Neuronal stem cell (in vitro differentiated cells): Measurements from ENCODE around the gene CMTM5.

Experiments
- DNase-seq: peaks from one replicate; pipeline ENCODE4 v3.0.0-alpha.2; 2013; ENCODE audit warnings: low spot score
- H2AFZ ChIP-seq: one replicate; pipeline ENCODE4 v1.6.1; 2013; ENCODE audit warnings: mild to moderate bottlenecking, low read length, inconsistent platforms
- H2AK5ac ChIP-seq: 2 replicates; pipeline ENCODE4 v1.6.1; 2013; ENCODE audit warnings: low read depth, mild to moderate bottlenecking, inconsistent platforms, low read length, moderate library complexity, mixed read lengths
- H2BK120ac ChIP-seq: 2 replicates; pipeline ENCODE4 v1.6.1; 2013; ENCODE audit warnings: low read depth, mild to moderate bottlenecking, inconsistent platforms, low read length, moderate library complexity, mixed read lengths
- H2BK12ac ChIP-seq: one replicate; pipeline ENCODE4 v1.6.1; 2013; ENCODE audit warnings: low read length, inconsistent platforms
- H2BK15ac ChIP-seq: 2 replicates; pipeline ENCODE4 v1.6.1; 2013; ENCODE audit warnings: mild to moderate bottlenecking, low read length, inconsistent platforms, mixed read lengths
- H2BK5ac ChIP-seq: one replicate; pipeline ENCODE4 v1.6.1; 2013; ENCODE audit warnings: inconsistent platforms, mild to moderate bottlenecking, low read length, moderate library complexity
- H3K14ac ChIP-seq: one replicate; pipeline ENCODE4 v1.6.1; 2013; ENCODE audit warnings: low read length, inconsistent platforms
- H3K18ac ChIP-seq: 2 replicates; pipeline ENCODE4 v1.6.1; 2013; ENCODE audit warnings: low read length, inconsistent platforms
- H3K23ac ChIP-seq: 2 replicates; pipeline ENCODE4 v1.6.1; 2013; ENCODE audit warnings: low read depth, mild to moderate bottlenecking, mixed read lengths, low read length, inconsistent platforms; ENCODE audit not compliant: poor library complexity
- H3K27ac ChIP-seq: replicated peaks from 3 replicates; pipeline ENCODE4 v1.5.1; 2013; ENCODE audit warnings: low read length, inconsistent platforms
- H3K27me3 ChIP-seq, 3 experiments: 2 replicates each; pipeline ENCODE4 v1.6.1; 2013; ENCODE audit warnings: low read length in 3 of 3, mild to moderate bottlenecking in 2 of 3, inconsistent platforms in 1 of 3, low read depth in 1 of 3, mixed read lengths in 1 of 3, moderate library complexity in 1 of 3; ENCODE audit not compliant: control insufficient read depth in 3 of 3, insufficient read depth in 3 of 3
- H3K36me3 ChIP-seq, 2 donors: replicated peaks in 1 of 2; 2 replicates each; pipeline ENCODE4 v1.6.1; 2013; ENCODE audit warnings: low read length in 2 of 2; ENCODE audit not compliant: control insufficient read depth in 2 of 2, insufficient read depth in 2 of 2
- H3K4ac ChIP-seq: 2 replicates; pipeline ENCODE4 v1.6.1; 2013; ENCODE audit warnings: inconsistent platforms, mild to moderate bottlenecking, low read length, moderate library complexity
- H3K4me1 ChIP-seq, 2 donors: 1 replicate in 1 of 2; 2 replicates in 1 of 2; pipeline ENCODE4 v1.6.1; 2013; ENCODE audit warnings: low read length in 2 of 2, low read depth in 1 of 2; ENCODE audit not compliant: control insufficient read depth in 2 of 2, insufficient read depth in 1 of 2
- H3K4me2 ChIP-seq: one replicate; pipeline ENCODE4 v1.6.1; 2013; ENCODE audit warnings: mild to moderate bottlenecking, low read length, inconsistent platforms; ENCODE audit not compliant: insufficient read depth, poor library complexity, severe bottlenecking
- H3K4me3 ChIP-seq, 2 donors: 2 replicates each; pipeline ENCODE4 v1.5.1; 2013; ENCODE audit warnings: low read length in 2 of 2, mild to moderate bottlenecking in 2 of 2, inconsistent platforms in 1 of 2, moderate library complexity in 1 of 2
- H3K79me1 ChIP-seq: one replicate; pipeline ENCODE4 v1.6.1; 2013; ENCODE audit warnings: low read depth, mild to moderate bottlenecking, inconsistent platforms, low read length, moderate library complexity
- H3K9ac ChIP-seq: one replicate; pipeline ENCODE4 v1.6.1; 2013; ENCODE audit warnings: mild to moderate bottlenecking, low read depth, low read length, inconsistent platforms; ENCODE audit not compliant: poor library complexity
- H3K9me3 ChIP-seq, 2 donors: replicated peaks in 1 of 2; 2 replicates each; pipeline versions ENCODE3 to v1.6.1; 2013; ENCODE audit warnings: low read length in 2 of 2, mild to moderate bottlenecking in 2 of 2, inconsistent platforms in 1 of 2, low read depth in 1 of 2, mixed read lengths in 1 of 2, moderate library complexity in 1 of 2; ENCODE audit not compliant: control insufficient read depth in 2 of 2, insufficient read depth in 1 of 2
- H4K8ac ChIP-seq: one replicate; pipeline ENCODE4 v1.6.1; 2013; ENCODE audit warnings: low read depth, mild to moderate bottlenecking, inconsistent platforms, low read length, moderate library complexity
- H4K91ac ChIP-seq: one replicate; pipeline ENCODE4 v1.6.1; 2013; ENCODE audit warnings: low read length, low read depth, mild to moderate bottlenecking, inconsistent platforms; ENCODE audit not compliant: poor library complexity
- WGBS, 2 donors: extraction: QIAGEN DNeasy Blood & Tissue Kit; methylation state at CpG; one replicate each; pipeline ENCODE4 v1.1.7; 2013; ENCODE audit warnings: missing lambda C conversion rate in 2 of 2, mixed read lengths in 1 of 2; ENCODE audit not compliant: insufficient read length in 2 of 2, insufficient replicate concordance in 1 of 2; ENCODE audit errors: extremely low coverage in 2 of 2; 5-methylcytosine and 5-hydroxymethylcytosine counted together

CMTM5 gene

DNA sequence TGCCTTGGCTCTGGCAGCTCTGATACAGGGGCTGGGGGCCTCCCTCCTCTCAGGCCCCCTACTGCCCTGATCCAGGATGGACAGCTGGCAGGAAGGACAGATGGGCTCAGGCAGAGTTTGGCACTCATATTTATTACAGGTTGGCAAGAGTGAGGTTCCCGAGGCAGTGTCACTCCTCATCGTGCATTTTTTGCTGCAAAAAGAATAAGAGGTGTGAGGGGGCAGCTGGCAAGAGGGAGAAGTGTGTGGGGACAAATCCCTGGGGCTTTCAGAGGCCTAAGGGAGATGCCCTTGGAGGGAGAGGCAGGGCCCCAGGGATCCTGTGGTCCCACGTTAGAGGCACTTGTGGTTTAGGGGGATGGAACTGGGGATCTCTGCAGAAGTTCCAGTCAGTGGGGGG, 5.0 kb downstream of the CMTM5 start:
- Histone ChIP-seq H4K91ac (no peak overlapping the region), H3K36me3 (no peaks in the 10 kb centered on the region), H3K18ac (no peak overlapping the region), H3K23ac (no peak overlapping the region), H3K79me1 (no peaks in the 10 kb centered on the region), H2BK15ac (no peak overlapping the region), H2BK5ac (no peak overlapping the region), H2BK120ac (no peak overlapping the region), H3K27me3 (peaks cover 0 to 55% (median 0%) of the 10 kb centered on the region in 3 experiments), H3K9me3 (no peaks in the 10 kb centered on the region), H4K8ac (no peak overlapping the region), H3K4me2 (no peak overlapping the region), H3K4me1 (peaks cover 0 to 6% of the 10 kb centered on the region in 2 donors), H3K14ac (no peak overlapping the region), H3K27ac (no peak overlapping the region), H2AFZ (no peak overlapping the region), H2BK12ac (no peak overlapping the region), H3K4me3 (no peak overlapping the region), H2AK5ac (peak overlapping the region; percentile 7), H3K9ac (peak overlapping the region; percentile 1), H3K4ac (no peak overlapping the region)
- no peak for DNase-seq
- no CpG with 5 or more reads among the region's 3 CpGs for WGBS, 2 donors

DNA sequence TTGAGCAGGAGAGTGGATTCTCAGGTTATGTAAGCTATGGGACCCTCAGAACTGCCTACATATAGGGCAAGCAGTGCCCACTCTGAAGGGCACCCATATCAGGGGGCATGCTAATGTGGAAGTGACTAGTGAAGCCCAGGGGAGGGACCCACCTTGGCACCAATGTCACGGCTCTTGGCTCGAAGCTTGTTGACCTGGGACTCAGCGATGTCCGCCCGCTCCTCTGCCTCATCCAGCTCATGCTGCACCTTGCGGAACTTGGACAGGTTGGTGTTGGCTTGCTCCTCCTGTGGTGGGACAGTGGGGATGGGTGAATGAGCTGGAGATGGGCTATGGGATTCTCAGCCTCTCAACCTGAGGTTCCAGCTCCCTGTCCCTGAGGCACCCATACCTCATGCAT, 5.4 kb downstream of the CMTM5 start:
- Histone ChIP-seq H2BK12ac (no peak overlapping the region), H3K4me3 (no peak overlapping the region), H3K36me3 (no peaks in the 10 kb centered on the region), H2BK15ac (no peak overlapping the region), H3K4ac (no peak overlapping the region), H2AFZ (no peak overlapping the region), H4K8ac (no peak overlapping the region), H3K4me1 (peaks cover 0 to 2% of the 10 kb centered on the region in 2 donors), H2BK5ac (no peak overlapping the region), H3K14ac (no peak overlapping the region), H4K91ac (no peak overlapping the region), H3K27me3 (peaks cover 0 to 55% (median 0%) of the 10 kb centered on the region in 3 experiments), H2AK5ac (peak overlapping the region; percentile 7), H2BK120ac (no peak overlapping the region), H3K9me3 (no peaks in the 10 kb centered on the region), H3K18ac (no peak overlapping the region), H3K4me2 (no peak overlapping the region), H3K79me1 (no peaks in the 10 kb centered on the region), H3K9ac (no peak overlapping the region), H3K23ac (no peak overlapping the region), H3K27ac (no peak overlapping the region)
- DNase-seq = no peak
- WGBS, 2 donors = no CpG with 5 or more reads among the region's 6 CpGs

DNA sequence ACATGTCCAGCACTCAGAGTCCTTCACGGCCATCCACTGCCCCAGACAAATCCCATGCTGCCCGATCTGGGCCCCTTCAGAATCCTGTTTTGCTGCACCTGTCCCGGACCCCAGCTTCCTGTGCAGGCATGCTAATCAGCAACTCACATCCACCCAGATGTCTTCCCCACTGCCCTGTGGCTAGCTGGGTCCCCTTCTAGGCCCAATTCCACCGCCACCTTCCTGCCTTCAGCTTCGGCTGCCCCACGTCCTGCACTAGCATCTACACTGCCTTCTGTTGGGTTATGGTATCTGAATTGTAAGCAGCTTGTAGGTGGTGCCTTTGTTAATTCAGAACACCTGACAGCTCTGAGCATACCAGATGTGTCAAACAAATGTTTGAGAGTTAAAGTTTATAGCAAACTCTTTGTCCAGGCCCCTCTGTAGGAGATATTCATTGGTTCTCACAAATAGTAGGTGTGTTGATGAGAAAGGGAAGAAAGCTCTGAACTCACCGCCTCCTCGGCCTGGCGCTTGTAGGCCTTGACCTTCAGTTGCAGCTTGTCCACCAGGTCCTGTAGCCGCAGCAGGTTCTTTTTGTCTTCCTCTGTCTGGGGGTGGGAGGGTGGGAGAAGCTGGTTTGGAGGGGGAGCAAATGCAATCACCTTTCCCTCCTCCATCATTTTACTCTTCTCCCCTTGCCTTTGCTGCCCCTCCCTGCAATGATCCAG, 6.0 kb downstream of the CMTM5 start:
- no peak overlapping the region for H3K4me2 ChIP-seq
- no CpG with 5 or more reads among the region's 10 CpGs for WGBS, 2 donors

DNA sequence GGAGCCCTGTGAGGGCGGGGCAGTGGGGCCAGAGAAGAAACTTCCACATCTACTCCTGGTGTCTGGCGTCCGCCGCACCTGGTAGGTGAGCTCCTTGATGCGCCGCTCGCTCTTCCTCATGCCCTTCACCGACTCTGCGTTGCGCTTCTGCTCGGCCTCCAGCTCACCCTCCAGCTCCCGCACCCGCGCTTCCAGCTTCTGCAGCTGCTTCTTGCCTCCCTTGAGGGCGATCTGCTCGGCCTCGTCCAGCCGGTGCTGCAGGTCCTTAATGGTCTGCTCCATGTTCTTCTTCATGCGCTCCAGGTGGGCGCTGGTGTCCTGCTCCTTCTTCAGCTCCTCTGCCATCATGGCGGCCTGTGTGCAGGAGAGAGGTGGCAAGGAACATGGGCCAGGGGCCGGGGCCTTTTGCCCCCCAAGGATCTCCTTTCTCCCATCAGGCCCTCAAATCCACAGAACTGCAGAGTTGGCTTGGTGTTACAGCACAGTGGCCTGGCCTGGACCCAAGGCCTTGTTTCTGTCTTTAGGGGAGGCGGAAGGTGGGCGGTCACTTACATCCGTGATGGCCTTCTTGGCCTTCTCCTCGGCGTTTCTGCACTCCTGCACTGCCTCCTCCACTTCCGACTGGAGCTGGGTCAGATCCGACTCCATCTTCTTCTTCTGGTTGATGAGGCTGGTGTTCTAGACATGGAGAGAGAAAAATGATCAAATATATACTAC, 7.7 kb downstream of the CMTM5 start:
- H3K23ac ChIP-seq = no peak overlapping the region
- H3K4me2 ChIP-seq = no peak overlapping the region
- no peak overlapping the region for H3K4me3 ChIP-seq
- no peak overlapping the region for H2AK5ac ChIP-seq
- no peak overlapping the region for H2BK12ac ChIP-seq
- H2BK15ac ChIP-seq = no peak overlapping the region
- no peak overlapping the region for H3K4ac ChIP-seq
- peaks cover 0 to 1% of the 10 kb centered on the region in 2 donors for H3K4me1 ChIP-seq
- H4K91ac ChIP-seq = no peak overlapping the region
- no peak for DNase-seq
- no CpG with 5 or more reads among the region's 29 CpGs for WGBS, 2 donors
- no peak overlapping the region for H4K8ac ChIP-seq
- no peak overlapping the region for H3K14ac ChIP-seq
- H3K18ac ChIP-seq = no peak overlapping the region
- H3K27me3 ChIP-seq = peaks cover 0 to 40% (median 0%) of the 10 kb centered on the region in 3 experiments
- H3K9ac ChIP-seq = no peak overlapping the region
- H3K36me3 ChIP-seq = no peaks in the 10 kb centered on the region
- H3K27ac ChIP-seq = no peak overlapping the region
- no peaks in the 10 kb centered on the region for H3K79me1 ChIP-seq
- no peak overlapping the region for H2AFZ ChIP-seq
- H2BK5ac ChIP-seq = no peak overlapping the region
- H2BK120ac ChIP-seq = no peak overlapping the region
- H3K9me3 ChIP-seq = no peaks in the 10 kb centered on the region

More for the DNA sequence above, 6.0 kb downstream of the CMTM5 start:
- Histone ChIP-seq H3K36me3 (no peaks in the 10 kb centered on the region), H2BK12ac (no peak overlapping the region), H3K18ac (no peak overlapping the region), H3K23ac (no peak overlapping the region), H4K8ac (no peak overlapping the region), H2BK120ac (no peak overlapping the region), H3K14ac (no peak overlapping the region), H3K4me1 (peaks cover 0 to 1% of the 10 kb centered on the region in 2 donors), H2BK15ac (no peak overlapping the region), H3K9ac (no peak overlapping the region), H3K4ac (no peak overlapping the region), H3K4me3 (no peak overlapping the region), H2AFZ (no peak overlapping the region), H2AK5ac (no peak overlapping the region), H3K27me3 (peaks cover 0 to 50% (median 0%) of the 10 kb centered on the region in 3 experiments), H2BK5ac (no peak overlapping the region), H3K27ac (no peak overlapping the region), H4K91ac (no peak overlapping the region), H3K9me3 (no peaks in the 10 kb centered on the region), H3K79me1 (no peaks in the 10 kb centered on the region)
- DNase-seq = no peak
